OCI-LY3 (cell line): ENCODE results near the gene GPR84.

Experiments
- H2AFZ ChIP-seq: fragments of 200-600, 300-600 bp; shearing (Covaris generic); 2 replicates; pipeline ENCODE4 v1.6.0; 2014; ENCODE audit warnings: antibody characterized with exemption, low read depth, low read length
- H3K27ac ChIP-seq: fragments of 200-600, 300-600 bp; sonication (generic); 2 replicates; pipeline ENCODE4 v1.5.1; 2014; ENCODE audit warnings: mild to moderate bottlenecking, low read length, moderate library complexity, mixed read lengths
- H3K27me3 ChIP-seq: fragments of 200-600, 300-600 bp; sonication (generic); 2 replicates; pipeline ENCODE4 v1.6.1; 2014; ENCODE audit warnings: low read depth, low read length, mixed read lengths
- H3K36me3 ChIP-seq: fragments of 200-600, 300-600 bp; sonication (generic); replicated peaks from 2 replicates; pipeline ENCODE3; 2014; ENCODE audit warnings: low read depth, low read length, mixed read lengths
- H3K4me1 ChIP-seq: fragments of 300-600, 200-600 bp; sonication (generic); 2 replicates; pipeline ENCODE4 v1.6.1; 2014; ENCODE audit warnings: low read length, mixed read lengths
- H3K4me2 ChIP-seq: fragments of 200-600, 300-600 bp; sonication (generic); 2 replicates; pipeline ENCODE4 v1.6.1; 2014; ENCODE audit warnings: low read length, mixed read lengths
- H3K4me3 ChIP-seq: fragments of 300-600, 200-600 bp; sonication (generic); 2 replicates; pipeline ENCODE4 v1.5.1; 2014; ENCODE audit warnings: antibody characterized with exemption, mild to moderate bottlenecking, low read length, moderate library complexity
- H3K79me2 ChIP-seq: fragments of 300-600, 200-600 bp; shearing (Covaris generic); 2 replicates; pipeline ENCODE4 v1.6.1; 2014; ENCODE audit warnings: mild to moderate bottlenecking, low read length, mixed read lengths
- H3K9ac ChIP-seq: fragments of 300-600, 200-600 bp; shearing (Covaris generic); 2 replicates; pipeline ENCODE4 v1.6.0; 2014; ENCODE audit warnings: mild to moderate bottlenecking, low read length, moderate library complexity
- H3K9me3 ChIP-seq: fragments of 200-600, 300-600 bp; shearing (Covaris generic); 2 replicates; pipeline ENCODE4 v1.6.1; 2014; ENCODE audit warnings: low read length, mixed read lengths; ENCODE audit not compliant: insufficient read depth
- H4K20me1 ChIP-seq: fragments of 200-600, 300-600 bp; sonication (generic); 2 replicates; pipeline ENCODE4 v1.6.1; 2016; ENCODE audit warnings: low read length, mixed read lengths; ENCODE audit not compliant: insufficient read depth
- EZH2phosphoT487 ChIP-seq: fragments of 200-600 bp; shearing (Covaris generic); IDR thresholded peaks from 2 replicates; pipeline ENCODE4 v1.6.1; 2018; ENCODE audit warnings: antibody characterized with exemption, mixed run types, low read depth
- TF ChIP-seq, protein P1 (sequence below): fragments of 200-600, 300-600 bp; sonication (generic); IDR thresholded peaks from 2 replicates; pipeline ENCODE4 v1.5.1; 2014; ENCODE audit warnings: antibody characterized with exemption, low read length, low read depth

GPR84 gene

DNA sequence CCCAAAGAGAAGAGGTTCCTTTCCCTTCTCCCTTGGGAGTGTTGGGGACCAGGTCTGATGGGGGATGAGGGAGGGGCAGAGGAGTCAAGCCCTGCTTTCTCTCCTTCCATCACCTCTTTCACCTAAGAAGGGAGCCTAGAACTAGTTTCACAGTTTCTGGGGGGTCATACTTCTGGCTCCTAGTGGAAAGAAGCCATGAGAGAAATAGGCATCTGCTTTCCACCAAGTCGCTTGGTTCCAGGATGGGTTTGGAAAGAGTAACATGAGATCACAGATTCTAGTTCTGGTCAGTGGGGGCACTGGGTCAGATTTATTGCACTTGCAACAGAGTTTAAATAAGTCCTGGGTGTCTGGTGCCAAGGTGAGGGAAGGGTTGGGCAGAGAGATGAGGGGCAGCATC is 30.7 kb upstream of the GPR84 start:
- Histone ChIP-seq H3K9me3 (no peaks in the 10 kb centered on the region), H3K27me3 (0 out of 2 replicates have a peak, but pooled peaks cover 2% of the 10 kb centered on the region), H3K4me1 (peaks cover 18% of the 10 kb centered on the region), H3K79me2 (no peaks in the 10 kb centered on the region), H3K36me3 (no peaks in the 10 kb centered on the region), H3K27ac (no peak overlapping the region), H3K4me3 (no peak overlapping the region), H4K20me1 (no peaks in the 10 kb centered on the region), H2AFZ (no peak overlapping the region), H3K4me2 (no peak overlapping the region), H3K9ac (no peak overlapping the region)
- TF ChIP-seq, protein P1, sequence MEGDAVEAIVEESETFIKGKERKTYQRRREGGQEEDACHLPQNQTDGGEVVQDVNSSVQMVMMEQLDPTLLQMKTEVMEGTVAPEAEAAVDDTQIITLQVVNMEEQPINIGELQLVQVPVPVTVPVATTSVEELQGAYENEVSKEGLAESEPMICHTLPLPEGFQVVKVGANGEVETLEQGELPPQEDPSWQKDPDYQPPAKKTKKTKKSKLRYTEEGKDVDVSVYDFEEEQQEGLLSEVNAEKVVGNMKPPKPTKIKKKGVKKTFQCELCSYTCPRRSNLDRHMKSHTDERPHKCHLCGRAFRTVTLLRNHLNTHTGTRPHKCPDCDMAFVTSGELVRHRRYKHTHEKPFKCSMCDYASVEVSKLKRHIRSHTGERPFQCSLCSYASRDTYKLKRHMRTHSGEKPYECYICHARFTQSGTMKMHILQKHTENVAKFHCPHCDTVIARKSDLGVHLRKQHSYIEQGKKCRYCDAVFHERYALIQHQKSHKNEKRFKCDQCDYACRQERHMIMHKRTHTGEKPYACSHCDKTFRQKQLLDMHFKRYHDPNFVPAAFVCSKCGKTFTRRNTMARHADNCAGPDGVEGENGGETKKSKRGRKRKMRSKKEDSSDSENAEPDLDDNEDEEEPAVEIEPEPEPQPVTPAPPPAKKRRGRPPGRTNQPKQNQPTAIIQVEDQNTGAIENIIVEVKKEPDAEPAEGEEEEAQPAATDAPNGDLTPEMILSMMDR, result no peak
- no peak for TF ChIP-seq EZH2phosphoT487

DNA sequence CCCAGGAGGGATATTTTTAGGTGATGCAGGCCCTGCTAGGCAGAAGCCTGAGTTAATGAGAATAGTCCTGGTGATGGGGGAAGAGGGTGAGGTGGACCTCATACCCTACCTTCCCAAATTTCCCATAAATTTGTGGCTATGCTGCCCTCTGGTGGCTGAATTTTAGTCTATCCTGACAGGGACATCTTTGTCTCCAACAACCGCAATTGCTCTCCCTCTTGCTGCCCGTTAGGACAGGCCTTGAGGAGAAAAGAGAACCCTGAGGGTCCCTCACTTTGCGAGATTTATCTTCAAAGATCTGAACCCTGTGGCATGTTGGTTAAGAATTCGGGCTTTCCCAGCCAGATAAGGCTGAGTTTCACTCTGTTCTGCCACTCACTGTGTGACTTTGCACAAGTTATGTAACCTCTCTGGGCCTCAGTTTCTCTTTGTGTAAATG is 30.0 kb upstream of the GPR84 start:
- no peak overlapping the region for H2AFZ ChIP-seq
- no peak overlapping the region for H3K4me3 ChIP-seq
- H3K4me2 ChIP-seq, result no peak overlapping the region
- no peaks in the 10 kb centered on the region for H3K9me3 ChIP-seq
- H3K27me3 ChIP-seq, result 0 out of 2 replicates have a peak, but pooled peaks cover 2% of the 10 kb centered on the region
- H3K36me3 ChIP-seq, result no peaks in the 10 kb centered on the region
- peaks cover 19% of the 10 kb centered on the region for H3K4me1 ChIP-seq
- H3K9ac ChIP-seq, result no peak overlapping the region
- no peaks in the 10 kb centered on the region for H3K79me2 ChIP-seq
- TF ChIP-seq EZH2phosphoT487, result no peak
- TF ChIP-seq, protein P1, result peak; percentile 85
- no peaks in the 10 kb centered on the region for H4K20me1 ChIP-seq
- no peak overlapping the region for H3K27ac ChIP-seq

DNA sequence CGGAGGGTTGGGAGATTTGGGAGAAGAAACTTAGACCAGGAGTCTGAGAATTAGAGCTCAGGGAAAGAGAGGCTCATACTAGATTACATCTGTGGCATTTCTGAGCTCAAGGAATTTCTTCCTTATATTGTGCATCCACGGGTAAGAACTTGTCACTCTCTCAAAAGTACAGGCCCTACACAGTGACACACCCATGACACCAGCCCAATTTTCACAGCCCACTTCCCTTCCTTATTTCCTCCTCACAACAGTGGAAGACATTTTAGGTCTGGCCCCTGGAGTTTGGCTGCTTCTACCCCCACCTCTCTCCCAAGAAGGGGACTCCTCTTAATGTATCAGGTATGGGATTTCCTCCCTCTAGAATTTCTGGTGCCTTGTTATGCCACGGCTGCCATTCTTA is 29.5 kb upstream of the GPR84 start:
- Histone ChIP-seq H4K20me1 (no peaks in the 10 kb centered on the region), H3K9ac (no peak overlapping the region), H3K27ac (no peak overlapping the region), H3K36me3 (no peaks in the 10 kb centered on the region), H3K4me1 (peaks cover 19% of the 10 kb centered on the region), H3K27me3 (0 out of 2 replicates have a peak, but pooled peaks cover 2% of the 10 kb centered on the region), H3K79me2 (no peaks in the 10 kb centered on the region), H3K4me3 (no peak overlapping the region), H3K4me2 (no peak overlapping the region), H2AFZ (no peak overlapping the region), H3K9me3 (no peaks in the 10 kb centered on the region)
- TF ChIP-seq EZH2phosphoT487, result no peak
- TF ChIP-seq, protein P1, result no peak

DNA sequence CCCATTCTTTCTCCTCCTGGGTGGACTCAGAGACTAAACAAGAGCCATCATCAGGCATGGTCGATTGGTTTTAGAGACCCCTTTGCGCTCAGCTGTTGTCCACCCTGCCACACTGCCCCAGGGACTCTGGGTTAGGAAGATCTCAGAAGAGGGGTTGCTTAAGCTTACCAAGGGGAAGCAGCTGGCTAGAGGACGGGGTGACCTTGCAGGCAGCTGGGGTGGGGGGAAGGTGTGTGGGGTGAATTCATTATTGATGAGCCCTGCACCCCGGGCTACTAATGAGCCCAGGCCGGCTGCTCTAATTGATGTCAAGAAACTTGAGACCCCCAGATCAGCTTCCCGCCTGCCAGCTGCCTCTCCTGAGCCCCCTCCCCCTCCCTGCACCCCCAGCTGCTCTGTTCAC is 28.9 kb upstream of the GPR84 start:
- Histone ChIP-seq H3K27ac (no peak overlapping the region), H3K36me3 (no peaks in the 10 kb centered on the region), H3K79me2 (no peaks in the 10 kb centered on the region), H3K9ac (no peak overlapping the region), H4K20me1 (no peaks in the 10 kb centered on the region), H3K4me2 (no peak overlapping the region), H3K4me1 (peaks cover 19% of the 10 kb centered on the region), H3K27me3 (0 out of 2 replicates have a peak, but pooled peaks cover 2% of the 10 kb centered on the region), H3K4me3 (no peak overlapping the region), H2AFZ (no peak overlapping the region), H3K9me3 (no peaks in the 10 kb centered on the region)
- TF ChIP-seq, protein P1, result no peak
- no peak for TF ChIP-seq EZH2phosphoT487
